IPS-18c (cell line): Measurements from ENCODE around the gene EMCN.
"Not testable (repeated sequence)": the region's sequence is repeated elsewhere in the genome, so short reads cannot be mapped to it uniquely, and the experiment has no call there.

Experiments used
- H3K4me3 ChIP-seq: 2 replicates; pipeline ENCODE4 v1.7.0; 2013; ENCODE audit warnings: low read depth, mild to moderate bottlenecking, low read length, moderate library complexity; ENCODE audit not compliant: insufficient read depth
- H3K9me3 ChIP-seq: one replicate; pipeline ENCODE4 v1.6.1; 2013; ENCODE audit warnings: mild to moderate bottlenecking, low read length, moderate library complexity; ENCODE audit not compliant: control insufficient read depth, insufficient read depth

Gene EMCN, protein sequence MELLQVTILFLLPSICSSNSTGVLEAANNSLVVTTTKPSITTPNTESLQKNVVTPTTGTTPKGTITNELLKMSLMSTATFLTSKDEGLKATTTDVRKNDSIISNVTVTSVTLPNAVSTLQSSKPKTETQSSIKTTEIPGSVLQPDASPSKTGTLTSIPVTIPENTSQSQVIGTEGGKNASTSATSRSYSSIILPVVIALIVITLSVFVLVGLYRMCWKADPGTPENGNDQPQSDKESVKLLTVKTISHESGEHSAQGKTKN

DNA sequence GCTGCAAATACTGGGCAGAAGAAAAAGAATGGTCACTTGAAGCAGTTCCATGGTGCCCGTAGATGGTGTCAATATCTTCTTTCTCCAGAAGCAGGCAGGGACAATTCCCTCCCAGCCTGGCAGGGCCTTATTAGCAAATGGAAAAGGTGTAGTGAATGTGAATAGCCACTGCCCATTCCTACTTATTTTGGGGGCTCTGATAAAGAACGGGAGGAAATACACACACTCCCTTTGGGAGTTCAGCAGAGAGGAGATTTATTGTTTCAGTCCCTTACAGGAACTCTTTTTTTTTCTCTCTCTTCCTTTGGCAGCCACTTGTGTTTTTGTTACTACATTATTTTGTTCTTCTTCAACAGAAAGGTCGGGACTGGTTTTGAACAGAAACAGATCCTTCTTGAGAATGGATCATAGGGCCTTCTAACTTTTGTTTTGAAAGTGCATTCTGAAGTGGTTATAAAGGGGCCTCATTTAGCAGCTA, at the start of gene EMCN:
Gene EMCN (minus strand): TSS at position 159 of the 478 bp plus-strand sequence. CDS start 108 bp downstream, at position 51.
- no peaks in the 10 kb centered on the region for H3K9me3 ChIP-seq
- no peak within 1 kb of the TSS for H3K4me3 ChIP-seq

DNA sequence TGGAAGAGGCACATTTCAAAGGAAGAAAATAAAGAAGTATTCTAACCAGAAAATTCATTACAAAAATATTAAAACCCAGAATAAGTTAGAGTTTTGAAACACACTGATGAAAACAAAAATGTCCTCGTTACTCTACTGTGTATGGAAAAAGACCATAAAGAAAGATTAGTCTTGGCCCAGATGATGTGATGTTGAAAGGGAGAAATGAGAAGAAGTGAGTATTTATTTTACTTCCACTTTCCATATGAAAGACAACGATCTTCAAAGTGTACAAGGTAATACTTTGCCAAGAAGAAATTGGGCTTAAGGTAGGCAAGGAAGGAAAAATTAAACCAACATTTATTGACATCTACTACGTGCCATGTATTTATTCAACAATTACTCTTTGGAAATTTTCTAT, 48.6 kb upstream of the EMCN start:
- Histone ChIP-seq H3K9me3 (no peaks in the 10 kb centered on the region), H3K4me3 (no peak overlapping the region)

DNA sequence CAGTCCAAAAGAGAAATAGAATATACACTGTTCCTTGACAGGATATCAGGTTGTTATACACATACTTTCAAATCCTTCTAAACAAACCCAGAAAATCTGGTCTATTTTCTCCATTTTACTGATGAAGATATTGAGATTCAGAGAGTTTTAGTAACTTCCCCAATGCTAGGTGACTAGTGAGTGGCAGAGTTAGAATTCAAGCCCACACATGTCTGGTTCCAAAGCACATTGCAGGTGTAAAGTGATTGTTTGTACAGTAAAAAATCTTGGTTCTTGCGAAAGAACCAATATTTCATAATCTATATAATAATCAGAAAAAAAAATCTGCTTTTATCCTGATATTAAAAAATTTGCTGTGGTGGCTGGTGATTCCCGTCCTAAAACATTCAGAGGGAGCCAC, 39.5 kb upstream of the EMCN start:
- no peak overlapping the region for H3K4me3 ChIP-seq
- no peaks in the 10 kb centered on the region for H3K9me3 ChIP-seq

DNA sequence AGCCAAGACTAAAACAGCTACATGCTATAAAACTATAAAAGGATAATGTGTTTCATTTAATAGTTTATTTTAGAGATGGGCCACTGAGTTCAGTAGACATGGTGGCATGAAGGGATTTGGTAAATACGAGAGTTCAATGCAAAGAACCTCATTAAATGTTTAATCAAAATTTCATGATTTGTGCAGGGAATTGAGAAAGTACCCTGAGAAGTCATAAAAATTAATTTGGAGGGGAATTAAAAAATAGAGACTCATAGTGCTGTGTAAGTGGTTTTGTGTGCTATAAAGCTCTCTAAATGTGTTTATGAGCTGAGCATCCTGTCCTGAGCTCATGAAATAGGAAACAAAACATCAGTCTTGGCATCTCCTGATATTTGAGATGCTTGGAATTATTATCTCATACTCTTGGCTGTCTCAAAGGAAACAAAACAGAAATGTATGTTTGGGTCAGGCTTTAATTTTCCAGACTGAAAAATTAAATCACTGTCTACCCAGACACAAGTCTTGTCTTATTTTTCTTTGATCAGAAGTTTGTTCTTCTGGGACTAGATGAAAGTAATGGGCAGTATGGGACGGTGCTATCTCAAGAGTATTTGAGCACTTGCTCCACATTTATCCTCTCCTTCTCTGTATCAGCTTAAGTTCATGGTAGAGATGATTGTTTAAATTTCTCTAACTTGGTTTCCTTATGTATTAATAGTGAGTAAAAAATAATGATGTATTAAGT, 38.0 kb upstream of the EMCN start:
- Histone ChIP-seq H3K4me3 (no peak overlapping the region), H3K9me3 (no peaks in the 10 kb centered on the region)

DNA sequence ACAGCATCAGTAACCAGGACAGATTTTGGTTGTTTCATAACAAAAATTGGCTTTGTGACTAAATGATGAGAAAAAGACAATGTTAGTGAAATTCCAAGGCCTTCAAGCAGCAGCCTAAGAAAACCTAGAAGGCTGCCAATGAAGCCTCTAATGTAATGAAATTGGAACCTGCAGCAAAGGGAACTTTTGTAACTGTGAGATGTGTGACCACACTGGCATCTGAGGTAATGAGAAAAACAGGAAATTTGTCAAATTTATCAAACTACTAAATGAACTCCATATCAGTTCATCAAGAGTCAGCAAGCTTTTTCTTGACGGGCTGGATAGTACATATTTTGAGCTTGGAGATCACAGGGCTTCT, 30.4 kb upstream of the EMCN start:
- H3K9me3 ChIP-seq: no peaks in the 10 kb centered on the region
- no peak overlapping the region for H3K4me3 ChIP-seq

DNA sequence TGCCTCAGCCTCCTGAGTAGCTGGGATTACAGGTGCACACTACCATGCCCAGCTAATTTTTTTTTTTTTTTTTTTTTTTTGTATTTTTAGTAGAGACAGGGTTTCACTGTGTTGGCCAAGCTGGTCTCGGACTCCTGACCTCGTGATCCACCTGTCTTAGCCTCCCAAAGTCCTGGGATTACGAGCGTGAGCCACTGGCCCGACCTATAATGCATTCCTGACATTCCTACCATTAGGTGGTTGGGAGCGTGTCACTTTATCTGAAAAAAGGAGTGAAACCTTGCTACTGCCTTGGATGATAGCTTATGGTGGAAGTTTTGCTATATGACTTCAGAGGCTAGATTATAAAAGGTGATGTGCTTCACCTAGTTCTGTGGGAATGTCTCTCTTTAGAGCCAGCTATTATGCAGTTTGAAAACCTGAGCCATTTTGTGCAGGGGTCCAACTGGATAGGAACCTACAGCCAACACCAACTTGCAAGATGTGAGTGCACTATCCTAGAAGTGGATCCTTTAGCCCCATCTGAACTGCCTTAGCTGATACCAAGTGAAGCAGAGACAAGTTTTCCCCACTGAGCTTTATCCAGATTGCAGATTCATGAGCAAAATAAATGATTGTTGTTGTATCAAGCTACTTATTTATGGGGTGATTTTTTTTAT, 29.8 kb upstream of the EMCN start:
- no peak overlapping the region for H3K4me3 ChIP-seq

DNA sequence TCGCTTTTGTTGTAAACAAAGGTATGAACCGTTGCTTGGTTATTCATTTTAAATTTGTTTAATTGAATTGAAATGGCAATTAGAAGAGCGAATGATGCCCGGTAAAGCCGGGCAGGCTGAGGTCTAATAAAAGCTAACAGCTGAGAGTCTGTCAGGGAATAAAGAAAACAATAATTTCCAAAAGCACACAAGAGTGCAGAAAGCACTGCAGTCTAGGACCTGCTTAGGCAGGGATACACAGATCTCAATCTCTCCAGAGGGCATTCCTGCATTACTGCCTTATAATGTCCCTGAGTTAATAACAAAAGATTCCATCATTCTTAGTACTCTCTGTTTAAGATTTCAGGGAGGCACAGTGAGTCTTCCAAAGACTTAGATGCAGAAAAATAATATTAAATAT, 27.6 kb upstream of the EMCN start:
- Histone ChIP-seq H3K9me3 (no peaks in the 10 kb centered on the region), H3K4me3 (no peak overlapping the region)

More for the DNA sequence above, 29.8 kb upstream of the EMCN start:
- H3K9me3 ChIP-seq: no peaks in the 10 kb centered on the region

DNA sequence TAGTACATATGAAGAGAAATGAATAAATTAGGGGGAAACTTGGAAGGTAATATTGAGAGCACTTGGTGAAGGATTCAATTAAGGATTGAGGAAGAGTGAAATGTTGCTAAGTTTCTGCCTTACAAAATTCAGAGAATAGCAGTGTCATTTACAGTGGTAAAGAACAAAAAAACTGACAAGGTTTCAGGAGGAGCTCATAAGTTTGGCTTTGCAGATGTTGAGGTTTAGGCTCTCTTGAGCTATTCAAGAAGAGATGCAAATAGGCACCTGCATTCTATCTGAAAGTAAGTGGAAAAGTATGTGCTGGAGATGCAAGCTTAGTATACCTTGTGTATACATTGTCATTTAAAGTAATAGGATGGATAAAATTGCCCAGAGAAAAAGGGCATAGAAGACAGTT, 22.3 kb upstream of the EMCN start:
- Histone ChIP-seq H3K4me3 (no peak overlapping the region), H3K9me3 (no peaks in the 10 kb centered on the region)

DNA sequence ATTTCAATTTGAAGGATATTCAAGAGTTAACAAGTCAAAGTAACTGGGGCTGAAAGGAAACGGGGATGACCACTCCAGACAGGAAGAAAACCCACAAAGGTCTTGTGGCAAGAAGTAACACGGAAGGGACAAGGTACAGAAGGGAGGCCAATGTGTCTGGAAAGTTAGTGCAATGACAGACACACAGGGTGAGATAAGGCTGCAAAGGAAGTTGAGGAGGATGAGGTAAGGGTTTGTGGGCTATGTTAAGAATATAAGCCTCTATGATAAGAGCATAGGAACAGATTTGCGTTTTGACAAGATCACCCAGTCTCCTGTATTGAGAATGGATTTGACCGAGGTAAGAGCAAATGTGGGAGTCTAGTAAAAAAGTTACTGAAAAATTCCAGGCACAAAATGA, 21.9 kb upstream of the EMCN start:
- Histone ChIP-seq H3K9me3 (no peaks in the 10 kb centered on the region), H3K4me3 (no peak overlapping the region)

DNA sequence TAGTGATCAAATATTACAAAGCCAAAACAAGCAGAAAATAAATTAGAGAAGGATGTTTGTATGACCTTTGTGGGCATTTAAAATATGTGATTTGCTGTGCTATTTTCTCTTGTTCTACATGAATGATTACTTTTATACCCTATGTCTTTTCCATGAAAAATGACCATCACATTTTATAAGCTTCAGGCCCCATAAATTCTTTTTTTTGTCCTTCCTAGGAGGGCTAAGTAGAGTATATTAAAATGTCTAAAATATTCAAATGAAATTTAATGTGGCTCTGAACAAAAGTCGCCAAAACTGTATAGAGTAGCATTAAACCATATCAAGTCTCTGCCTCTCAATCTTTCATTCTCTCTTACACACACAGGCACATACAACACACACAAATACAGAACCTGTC, 15.9 kb upstream of the EMCN start:
- H3K4me3 ChIP-seq: no peak overlapping the region
- H3K9me3 ChIP-seq: no peaks in the 10 kb centered on the region

DNA sequence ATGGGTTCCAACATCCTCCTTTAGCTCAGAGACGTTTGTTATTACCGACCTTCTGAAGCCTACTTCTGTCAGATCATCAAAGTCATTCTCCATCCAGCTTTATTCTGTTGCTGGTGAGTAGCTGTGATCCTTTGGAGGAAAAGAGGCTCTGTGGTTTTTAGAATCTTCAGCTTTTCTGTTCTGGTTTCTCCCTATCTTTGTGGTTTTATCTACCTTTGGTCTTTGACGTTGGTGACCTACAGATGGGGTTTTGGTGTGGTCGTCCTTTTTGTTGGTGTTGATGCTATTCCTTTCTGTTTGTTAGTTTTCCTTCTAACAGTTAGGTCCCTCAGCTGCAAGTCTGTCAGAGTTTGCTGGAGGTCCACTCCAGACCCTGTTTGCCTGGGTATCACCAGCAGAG, 12.3 kb upstream of the EMCN start:
- not testable (repeated sequence) for H3K4me3 ChIP-seq, H3K9me3 ChIP-seq

DNA sequence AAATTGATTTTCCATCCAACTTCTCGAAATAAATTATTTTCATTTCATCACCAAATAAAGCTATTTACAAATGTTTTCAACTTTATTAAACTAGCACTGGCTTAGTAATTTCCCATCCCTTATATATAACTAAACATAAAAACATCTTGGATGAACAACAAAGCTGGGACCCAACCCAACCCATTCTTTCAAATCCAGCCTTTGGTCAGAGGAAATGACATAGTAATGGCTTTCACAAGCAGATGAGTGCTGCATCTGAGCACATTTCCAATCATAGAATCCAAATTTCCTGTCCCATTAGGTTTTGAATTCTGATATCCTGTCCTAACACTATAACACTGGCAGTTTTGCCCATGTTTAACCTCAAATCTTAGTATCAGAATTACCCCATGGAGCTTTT, 7.9 kb upstream of the EMCN start:
- no peaks in the 10 kb centered on the region for H3K9me3 ChIP-seq
- no peak overlapping the region for H3K4me3 ChIP-seq

DNA sequence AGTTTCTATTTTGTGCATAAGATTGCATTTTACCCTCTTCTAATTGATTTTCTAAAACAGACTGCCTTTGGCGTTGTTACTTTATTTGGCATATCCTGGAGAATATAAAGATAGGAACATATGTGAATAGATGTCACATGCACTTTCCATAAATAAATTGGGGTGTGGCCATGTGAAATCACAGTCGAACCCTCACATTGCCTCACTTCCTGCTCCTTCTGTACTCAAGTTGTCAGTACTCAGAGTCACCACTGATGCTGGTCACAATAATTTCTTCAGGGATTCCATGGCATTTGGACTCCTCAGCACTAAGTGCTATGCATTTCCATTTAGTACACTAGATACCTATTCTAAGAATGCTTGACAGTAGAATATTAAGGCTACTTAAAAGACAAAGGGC, 1.4 kb upstream of the EMCN start:
- H3K4me3 ChIP-seq: no peak overlapping the region
- H3K9me3 ChIP-seq: no peaks in the 10 kb centered on the region

DNA sequence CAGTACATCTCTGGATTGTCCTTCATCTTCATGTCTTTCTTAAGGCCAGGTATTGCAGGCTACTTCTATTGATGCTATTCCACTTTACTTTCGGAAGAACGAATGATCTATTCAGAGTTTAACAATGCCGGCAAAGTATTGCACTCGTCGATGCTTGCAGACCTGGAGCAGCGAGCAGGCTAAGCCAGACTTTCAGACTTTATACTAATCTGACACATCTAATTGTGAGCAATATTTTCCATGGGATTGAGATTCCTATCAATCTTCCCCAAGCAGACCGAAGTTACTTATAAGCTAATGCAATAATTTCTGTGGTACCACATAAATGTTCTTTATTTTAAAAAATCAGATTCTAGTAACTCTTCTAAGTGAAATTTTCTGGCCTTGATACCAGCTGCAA, 1.6 kb downstream of the EMCN start:
- Histone ChIP-seq H3K9me3 (no peaks in the 10 kb centered on the region), H3K4me3 (no peak overlapping the region)

DNA sequence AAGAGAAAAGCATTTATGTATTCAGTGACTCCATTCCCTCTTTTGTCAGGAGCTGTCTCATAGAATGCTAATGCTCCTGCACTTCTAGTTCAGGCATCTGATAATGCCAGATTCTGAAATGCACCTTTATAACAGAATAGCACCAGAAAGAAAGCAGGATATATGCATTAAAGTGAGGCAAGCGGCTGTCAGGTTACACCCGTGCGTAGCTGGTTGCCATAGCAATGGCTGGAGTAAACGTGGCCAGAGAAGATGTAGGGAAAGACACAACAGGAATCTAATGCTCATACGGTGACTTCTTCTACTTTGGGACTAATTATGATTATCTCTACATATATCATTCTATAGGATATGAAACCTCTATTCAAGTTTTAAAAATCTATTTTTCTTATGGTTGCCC, 5.9 kb downstream of the EMCN start:
- Histone ChIP-seq H3K4me3 (no peak overlapping the region), H3K9me3 (no peaks in the 10 kb centered on the region)

DNA sequence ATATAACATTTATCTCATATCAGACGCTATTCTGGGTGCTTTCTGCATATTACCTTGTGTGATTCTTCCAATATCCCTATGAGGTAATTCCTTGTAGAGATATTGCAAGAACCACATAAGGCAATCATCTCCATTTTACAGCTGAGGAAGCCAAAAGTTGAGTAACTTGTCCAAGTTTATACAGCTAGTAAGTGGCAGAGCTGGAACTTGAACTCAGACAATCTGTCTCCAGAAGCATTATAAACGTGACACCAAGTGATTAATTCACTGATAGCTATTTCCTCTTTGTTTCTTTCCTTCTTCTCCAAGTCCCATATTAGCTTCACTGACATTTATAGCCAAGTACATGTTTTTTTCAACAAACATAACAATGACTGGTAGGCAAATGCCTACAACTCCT, 7.3 kb downstream of the EMCN start:
- H3K4me3 ChIP-seq: no peak overlapping the region
- no peaks in the 10 kb centered on the region for H3K9me3 ChIP-seq

DNA sequence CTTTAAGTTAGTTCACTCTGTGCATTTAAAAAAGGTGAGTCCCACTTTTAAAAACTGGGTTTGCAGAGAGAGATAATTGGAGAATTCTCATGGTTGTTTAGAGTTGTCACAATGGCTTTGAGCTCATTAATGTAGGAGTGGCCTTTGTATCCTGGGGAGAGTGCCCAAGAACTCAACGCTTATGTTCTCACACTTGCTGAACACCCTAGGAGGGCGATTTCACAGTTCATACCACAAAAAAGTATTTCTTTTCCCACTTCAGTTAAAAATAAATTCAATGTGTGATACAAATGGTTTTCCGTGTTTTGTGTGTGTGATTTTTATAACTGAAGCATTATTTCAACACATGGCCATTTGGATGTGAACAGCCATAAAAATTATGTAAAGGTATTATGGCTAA, 8.4 kb downstream of the EMCN start:
- no peak overlapping the region for H3K4me3 ChIP-seq
- no peaks in the 10 kb centered on the region for H3K9me3 ChIP-seq

DNA sequence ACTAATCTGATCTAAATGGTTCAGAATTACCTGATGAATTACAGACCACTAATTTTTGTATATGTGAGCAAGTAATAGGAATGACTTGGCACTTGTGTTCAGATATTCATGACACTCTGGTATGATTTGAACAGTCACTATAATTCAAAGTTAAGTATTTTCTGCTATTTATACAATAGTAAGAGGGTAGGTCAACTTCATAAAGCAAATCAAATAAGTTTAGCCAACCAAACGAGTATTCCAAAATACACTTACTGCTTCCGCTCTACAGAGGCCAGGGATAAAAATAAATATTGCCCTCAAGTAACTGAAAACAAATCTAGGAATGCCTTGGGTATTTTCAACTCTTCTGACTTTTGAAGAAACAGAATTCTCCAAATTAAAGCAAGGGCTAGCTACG, 9.1 kb downstream of the EMCN start:
- no peak overlapping the region for H3K4me3 ChIP-seq
- no peaks in the 10 kb centered on the region for H3K9me3 ChIP-seq
